HepG2 (cell line): Measurements from ENCODE around the gene ZCCHC3. TPM values are rescaled to one million over a fixed set of nuclear protein-coding genes. Genes with fewer than 3 reads are reported as not detected.

Source experiments
- HNRNPUL1 ChIP-seq: fragments of 200-400 bp; formaldehyde crosslinking; IDR thresholded peaks from 2 replicates; pipeline ENCODE4 v1.6.1; 2017; ENCODE audit warnings: low read depth, mild to moderate bottlenecking, low read length, moderate library complexity
- IRF1 ChIP-seq: sonication (generic); formaldehyde crosslinking; IDR thresholded peaks from 2 replicates; pipeline ENCODE4 v1.4.0; 2020; ENCODE audit warnings: low read depth, mild to moderate bottlenecking, missing genetic modification reagents
- KIAA2018 ChIP-seq: sonication (generic); formaldehyde crosslinking; IDR thresholded peaks from 2 replicates; pipeline ENCODE4 v1.5.0; 2020; ENCODE audit warnings: mild to moderate bottlenecking, missing genetic modification reagents, borderline replicate concordance
- KLF15 ChIP-seq: sonication (generic); formaldehyde crosslinking; IDR thresholded peaks from 2 replicates; pipeline ENCODE4 v1.8.1; 2023; ENCODE audit warnings: borderline replicate concordance, mild to moderate bottlenecking, inconsistent platforms, missing genetic modification reagents, mixed read lengths
- KLF16 ChIP-seq, 2 experiments: sonication (generic) in 1 of 2; formaldehyde crosslinking in 1 of 2; IDR thresholded peaks; 2 replicates each; pipeline versions ENCODE4 v1.6.1 to v1.8.0; 2016 to 2023; ENCODE audit warnings: missing genetic modification reagents in 2 of 2, missing compliant biosample characterization in 1 of 2
- KMT2A ChIP-seq: sonication (generic); formaldehyde crosslinking; IDR thresholded peaks from 2 replicates; pipeline ENCODE4 v1.4.0; 2020; ENCODE audit warnings: missing genetic modification reagents
- MATR3 ChIP-seq: sonication (generic); formaldehyde crosslinking; IDR thresholded peaks from 2 replicates; pipeline ENCODE4 v1.4.0; 2020; ENCODE audit warnings: missing genetic modification reagents
- NCOA5 ChIP-seq: sonication (generic); formaldehyde crosslinking; IDR thresholded peaks from 2 replicates; pipeline ENCODE4 v1.4.0; 2020; ENCODE audit warnings: missing genetic modification reagents
- SP140L ChIP-seq: sonication (generic); formaldehyde crosslinking; IDR thresholded peaks from 2 replicates; pipeline ENCODE4 v1.4.0; 2020; ENCODE audit warnings: missing genetic modification reagents, borderline replicate concordance
- TRAFD1 ChIP-seq: sonication (generic); formaldehyde crosslinking; IDR thresholded peaks from 2 replicates; pipeline ENCODE4 v1.5.1; 2020; ENCODE audit warnings: missing genetic modification reagents, mild to moderate bottlenecking, borderline replicate concordance
- ZNF33B ChIP-seq: sonication (generic); formaldehyde crosslinking; IDR thresholded peaks from 2 replicates; pipeline ENCODE4 v1.5.1; 2020; ENCODE audit warnings: mild to moderate bottlenecking, missing genetic modification reagents
- ZNF703 ChIP-seq: sonication (generic); formaldehyde crosslinking; IDR thresholded peaks from 2 replicates; pipeline ENCODE4 v1.5.1; 2020; ENCODE audit warnings: missing genetic modification reagents, mild to moderate bottlenecking, moderate library complexity, borderline replicate concordance
- ZNF713 ChIP-seq: sonication (generic); formaldehyde crosslinking; IDR thresholded peaks from 2 replicates; pipeline ENCODE4 v1.4.0; 2020; ENCODE audit warnings: mild to moderate bottlenecking, missing genetic modification reagents
- ZNF878 ChIP-seq: sonication (generic); formaldehyde crosslinking; IDR thresholded peaks from 2 replicates; pipeline ENCODE4 v1.8.1; 2023; ENCODE audit warnings: mild to moderate bottlenecking, missing genetic modification reagents, moderate library complexity
- ZSCAN20 ChIP-seq: sonication (generic); formaldehyde crosslinking; IDR thresholded peaks from 2 replicates; pipeline ENCODE4 v1.4.0; 2020; ENCODE audit warnings: missing genetic modification reagents, mild to moderate bottlenecking, borderline replicate concordance
- ZSCAN22 ChIP-seq: sonication (generic); formaldehyde crosslinking; IDR thresholded peaks from 2 replicates; pipeline ENCODE4 v1.4.0; 2020; ENCODE audit warnings: mild to moderate bottlenecking, missing genetic modification reagents
- ZSCAN9 ChIP-seq: IDR thresholded peaks from 2 replicates; pipeline ENCODE4 v1.6.1; 2016; ENCODE audit warnings: borderline replicate concordance
- polyA plus RNA-seq, 8 experiments: library from polyadenylated mRNA; depleted of rRNA in 3 of 8; stranded (reverse) in 7 of 8; unstranded in 1 of 8; fragments of >200 nt; fragmentation: Illumina TruSeq in 4 of 8; extraction: Trizol in 4 of 8; gene quantifications; 2 replicates each; pipeline versions ENCODE4 v1.2.1 to v1.2.3, GENCODE V29; 2011 to 2016; ENCODE audit warnings: low read depth in 4 of 8, missing spikeins in 1 of 8, mixed read lengths in 1 of 8; ENCODE audit not compliant: insufficient read depth in 1 of 8
- total RNA-seq, 5 experiments: library from RNA; depleted of rRNA; stranded (reverse); fragments of >200 nt; fragmentation: Illumina TruSeq; extraction: Trizol; gene quantifications; 2 replicates each; pipeline ENCODE4 v1.2.3, GENCODE V29; 2016; ENCODE audit warnings: low read depth in 1 of 5

The ZCCHC3 gene
- total and polyA plus RNA-seq, 2 of the 13 experiments (the other 11 are each of a cell fraction or from before 2014, with no cell fraction given): 46.6 to 63.0 TPM

GRCh38 chr20:297098-297924 lies at the start of gene ZCCHC3 (continued):
- TF ChIP-seq HNRNPUL1: peak; percentile 96
- TF ChIP-seq ZNF33B (CRISPR knock-in tag): peak; percentile 99
- no peak for TF ChIP-seq MATR3 (CRISPR knock-in tag)
- peak in 1 of 2 experiments; percentile 99; a peak in 2 of 4 replicates for TF ChIP-seq KLF16 (CRISPR knock-in tag; IDR thresholded peaks at IDR 0.05)
- no peak for TF ChIP-seq ZNF713 (CRISPR knock-in tag)
- TF ChIP-seq IRF1 (CRISPR knock-in tag): no peak
- peak; percentile 98 for TF ChIP-seq KLF15
- TF ChIP-seq KIAA2018: peak; percentile 95; the same call in 1 of the 2 replicates
- peak; percentile 100 for TF ChIP-seq ZNF703 (CRISPR knock-in tag)
- TF ChIP-seq SP140L (CRISPR knock-in tag): peak; percentile 99; the same call in 1 of the 2 replicates
- TF ChIP-seq ZNF878: peak; percentile 99
- TF ChIP-seq ZSCAN20 (CRISPR knock-in tag): peak; percentile 98
- peak; percentile 53; the same call in 1 of the 2 replicates for TF ChIP-seq NCOA5 (CRISPR knock-in tag)
- TF ChIP-seq KMT2A (CRISPR knock-in tag): peak; percentile 98
- peak; percentile 99 for TF ChIP-seq ZSCAN9 (CRISPR knock-in tag)
- TF ChIP-seq ZSCAN22 (CRISPR knock-in tag): peak; percentile 62
- TF ChIP-seq TRAFD1: no peak
